Smooth muscle cell (in vitro differentiated cells): ENCODE measurements around the gene FIZ1. TPM values are rescaled to one million over a fixed set of nuclear protein-coding genes. Genes with fewer than 3 reads are reported as not detected.

Experiments
- DNase-seq: peaks from one replicate; lab custom pipeline; 2025; ENCODE audit not compliant: unreplicated experiment; lab: John Stamatoyannopoulos, UW
- H2AFZ ChIP-seq: fragments of 200-600 bp; sonication (generic); 2 replicates; pipeline ENCODE4 v1.6.0; 2016; ENCODE audit warnings: antibody characterized with exemption, low read depth, mild to moderate bottlenecking
- H3F3A ChIP-seq: fragments of 200-600 bp; sonication (generic); 2 replicates; pipeline ENCODE4 v1.6.0; 2017; ENCODE audit warnings: antibody characterized with exemption, low read depth
- H3K27ac ChIP-seq: fragments of 200-600 bp; sonication (generic); 2 replicates; pipeline ENCODE4 v1.5.1; 2016; ENCODE audit warnings: low read depth, mild to moderate bottlenecking
- H3K27me3 ChIP-seq: fragments of 200-600 bp; sonication (generic); 2 replicates; pipeline ENCODE4 v1.6.1; 2016; ENCODE audit warnings: low read depth, mild to moderate bottlenecking
- H3K36me3 ChIP-seq: fragments of 200-600 bp; sonication (generic); 2 replicates; pipeline ENCODE4 v1.5.1; 2016; ENCODE audit warnings: low read depth
- H3K4me1 ChIP-seq: fragments of 200-600 bp; sonication (generic); 2 replicates; pipeline ENCODE4 v1.5.1; 2016; ENCODE audit warnings: low read depth
- H3K4me2 ChIP-seq: fragments of 200-600 bp; sonication (generic); 2 replicates; pipeline ENCODE4 v1.6.0; 2016; ENCODE audit warnings: mild to moderate bottlenecking
- H3K4me3 ChIP-seq: fragments of 200-600 bp; sonication (generic); 2 replicates; pipeline ENCODE4 v1.5.1; 2016; ENCODE audit warnings: mild to moderate bottlenecking
- H3K79me2 ChIP-seq: fragments of 200-600 bp; sonication (generic); 2 replicates; pipeline ENCODE4 v1.6.0; 2016; ENCODE audit warnings: low read depth, mild to moderate bottlenecking
- H3K9ac ChIP-seq: fragments of 200-600 bp; sonication (generic); 2 replicates; pipeline ENCODE4 v1.6.0; 2016; ENCODE audit warnings: low read depth
- H3K9me3 ChIP-seq: fragments of 200-600 bp; sonication (generic); replicated peaks from 2 replicates; pipeline ENCODE4 v1.5.1; 2016; ENCODE audit warnings: low read depth
- H4K20me1 ChIP-seq: fragments of 200-600 bp; sonication (generic); 2 replicates; pipeline ENCODE4 v1.6.0; 2016; ENCODE audit warnings: low read depth
- WGBS: methylation state at CpG from one replicate; pipeline ENCODE4 v1.1.7; 2016; ENCODE audit warnings: low lambda C conversion rate; 5-methylcytosine and 5-hydroxymethylcytosine counted together
- polyA plus RNA-seq: library from polyadenylated mRNA; unstranded; fragments of >200 nt; fragmentation: Nextera tagmentation; extraction: Ambion mirVana; gene quantifications from 2 replicates; pipeline ENCODE4 v1.2.1, GENCODE V29; 2016
- total RNA-seq: library from RNA; depleted of rRNA; stranded (reverse); fragments of >200 nt; gene quantifications from 2 replicates; pipeline ENCODE4 v1.2.3, GENCODE V29; 2014
- TF ChIP-seq, protein P1 (sequence below): fragments of 200-600 bp; sonication (generic); IDR thresholded peaks from 2 replicates; pipeline ENCODE4 v1.5.1; 2017; ENCODE audit warnings: borderline replicate concordance, mild to moderate bottlenecking, antibody characterized with exemption; ENCODE audit not compliant: insufficient read depth, poor library complexity, severe bottlenecking

FIZ1 gene
- total and polyA plus RNA-seq, 2 experiments from 2014 or later, result 10.4 to 17.7 TPM

DNA sequence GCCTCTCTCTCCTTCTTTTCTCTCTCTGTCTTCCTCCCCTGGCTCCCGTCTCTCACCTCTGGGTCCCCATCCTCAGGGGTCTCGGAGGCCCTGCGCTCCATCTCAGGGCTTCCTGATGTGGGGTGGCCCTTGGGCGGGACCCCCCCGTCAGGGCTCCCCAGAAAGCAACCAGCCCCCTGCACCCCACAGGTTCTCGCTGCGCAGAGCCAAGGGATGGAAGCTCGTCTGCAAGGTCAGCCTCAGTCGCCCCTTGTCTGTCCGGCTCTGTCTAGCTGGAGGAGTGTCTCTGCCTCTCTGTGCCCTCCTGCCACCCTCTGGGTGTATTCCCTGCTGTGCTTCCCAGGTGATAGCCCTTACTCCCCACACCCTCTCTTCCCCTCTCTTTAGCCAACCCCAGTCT is 53.9 kb downstream of the FIZ1 start, which contains the start of gene SBK3:
TSS of gene SBK3 (minus strand) at position 101 of the 400 bp plus-strand sequence. CDS start at position 101, 0 bp downstream.
- WGBS, result 97% methylated on average over 9 of the region's 10 CpGs
- Histone ChIP-seq H3F3A (no peaks in the 10 kb centered on the region), H3K4me3 (no peak within 1 kb of the TSS), H3K9me3 (no peaks in the 10 kb centered on the region), H3K27ac (no peak within 1 kb of the TSS), H4K20me1 (no peaks in the 10 kb centered on the region), H3K9ac (no peak within 1 kb of the TSS), H3K27me3 (no peaks in the 10 kb centered on the region), H3K36me3 (no peaks in the 10 kb centered on the region), H2AFZ (no peak within 1 kb of the TSS), H3K4me2 (no peak within 1 kb of the TSS), H3K4me1 (peaks cover 24% of the 10 kb centered on the region), H3K79me2 (no peaks in the 10 kb centered on the region)
- TF ChIP-seq, protein P1, sequence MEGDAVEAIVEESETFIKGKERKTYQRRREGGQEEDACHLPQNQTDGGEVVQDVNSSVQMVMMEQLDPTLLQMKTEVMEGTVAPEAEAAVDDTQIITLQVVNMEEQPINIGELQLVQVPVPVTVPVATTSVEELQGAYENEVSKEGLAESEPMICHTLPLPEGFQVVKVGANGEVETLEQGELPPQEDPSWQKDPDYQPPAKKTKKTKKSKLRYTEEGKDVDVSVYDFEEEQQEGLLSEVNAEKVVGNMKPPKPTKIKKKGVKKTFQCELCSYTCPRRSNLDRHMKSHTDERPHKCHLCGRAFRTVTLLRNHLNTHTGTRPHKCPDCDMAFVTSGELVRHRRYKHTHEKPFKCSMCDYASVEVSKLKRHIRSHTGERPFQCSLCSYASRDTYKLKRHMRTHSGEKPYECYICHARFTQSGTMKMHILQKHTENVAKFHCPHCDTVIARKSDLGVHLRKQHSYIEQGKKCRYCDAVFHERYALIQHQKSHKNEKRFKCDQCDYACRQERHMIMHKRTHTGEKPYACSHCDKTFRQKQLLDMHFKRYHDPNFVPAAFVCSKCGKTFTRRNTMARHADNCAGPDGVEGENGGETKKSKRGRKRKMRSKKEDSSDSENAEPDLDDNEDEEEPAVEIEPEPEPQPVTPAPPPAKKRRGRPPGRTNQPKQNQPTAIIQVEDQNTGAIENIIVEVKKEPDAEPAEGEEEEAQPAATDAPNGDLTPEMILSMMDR, result no peak
- DNase-seq, result no peak

DNA sequence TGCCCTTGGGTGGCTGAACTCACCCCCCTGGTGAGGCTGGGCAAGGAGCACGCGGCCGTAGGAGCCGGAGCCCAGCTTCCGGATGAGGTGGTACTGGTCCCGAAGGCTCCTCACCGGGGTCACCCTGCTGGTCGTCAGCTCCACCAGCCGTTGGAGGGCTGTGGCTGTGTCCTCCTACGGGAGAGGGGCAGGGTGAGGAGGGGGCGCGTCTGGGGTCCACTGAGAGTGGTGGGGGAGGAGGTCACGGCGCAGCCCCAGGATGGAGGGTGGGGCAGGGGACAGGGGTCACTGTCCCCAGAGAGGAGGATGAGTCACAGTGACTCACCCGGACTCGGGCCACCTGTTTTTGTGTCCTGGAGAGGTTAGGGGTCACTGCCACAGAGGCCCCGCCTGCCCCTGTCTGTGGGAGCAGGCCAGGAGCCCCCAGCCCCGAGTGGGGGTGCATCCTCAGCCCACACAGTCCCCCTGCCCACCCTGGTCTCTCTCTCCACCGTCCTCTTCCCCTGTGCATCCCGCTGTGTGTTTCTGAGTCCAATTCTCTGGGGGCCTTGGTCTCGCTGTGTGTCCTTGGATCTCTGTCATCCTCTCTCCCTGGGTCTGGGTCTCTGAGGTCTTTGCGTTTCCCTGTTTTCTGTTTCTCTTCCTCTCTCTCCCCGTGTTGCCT is 54.4 kb downstream of the FIZ1 start:
- H3K27ac ChIP-seq, result no peak overlapping the region
- no peak for DNase-seq
- H3K27me3 ChIP-seq, result no peaks in the 10 kb centered on the region
- no peaks in the 10 kb centered on the region for H3F3A ChIP-seq
- no peaks in the 10 kb centered on the region for H3K79me2 ChIP-seq
- TF ChIP-seq, protein P1, result no peak
- H3K4me1 ChIP-seq, result peaks cover 19% of the 10 kb centered on the region
- no peak overlapping the region for H2AFZ ChIP-seq
- no peaks in the 10 kb centered on the region for H3K36me3 ChIP-seq
- no peak overlapping the region for H3K4me2 ChIP-seq
- no peaks in the 10 kb centered on the region for H3K9me3 ChIP-seq
- WGBS, result 81% methylated on average over 14 of the region's 23 CpGs
- no peaks in the 10 kb centered on the region for H4K20me1 ChIP-seq
- no peak overlapping the region for H3K4me3 ChIP-seq
- no peak overlapping the region for H3K9ac ChIP-seq

DNA sequence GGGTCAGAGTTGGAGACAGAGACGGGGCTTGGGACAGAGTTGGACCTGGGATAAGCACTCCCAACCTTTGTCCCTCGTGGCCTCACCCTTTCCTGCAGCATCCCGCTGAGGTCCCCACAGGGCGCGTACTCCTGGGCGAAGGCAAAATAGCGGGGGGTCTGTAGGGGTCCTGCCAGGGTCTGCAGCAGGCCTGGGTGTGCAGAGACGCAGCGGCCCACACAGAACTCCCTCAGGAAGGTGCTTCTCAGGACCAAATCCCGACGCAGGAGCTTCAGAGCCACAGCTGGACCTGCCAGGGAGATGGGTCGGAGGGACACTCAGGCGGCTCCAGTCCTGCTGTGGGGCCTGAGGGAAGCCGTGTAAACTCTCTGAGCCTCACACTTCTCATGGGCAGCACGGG is 55.3 kb downstream of the FIZ1 start:
- Histone ChIP-seq H3K9ac (no peak overlapping the region), H3K9me3 (no peaks in the 10 kb centered on the region), H3K27ac (no peak overlapping the region), H3K4me3 (no peak overlapping the region), H3K79me2 (no peaks in the 10 kb centered on the region), H3K4me2 (no peak overlapping the region), H3K36me3 (no peaks in the 10 kb centered on the region), H3F3A (no peaks in the 10 kb centered on the region), H2AFZ (no peak overlapping the region), H3K27me3 (no peaks in the 10 kb centered on the region), H4K20me1 (no peaks in the 10 kb centered on the region), H3K4me1 (peaks cover 10% of the 10 kb centered on the region)
- TF ChIP-seq, protein P1, result no peak
- DNase-seq, result no peak
- WGBS, result 87% methylated on average over 14 of the region's 15 CpGs

DNA sequence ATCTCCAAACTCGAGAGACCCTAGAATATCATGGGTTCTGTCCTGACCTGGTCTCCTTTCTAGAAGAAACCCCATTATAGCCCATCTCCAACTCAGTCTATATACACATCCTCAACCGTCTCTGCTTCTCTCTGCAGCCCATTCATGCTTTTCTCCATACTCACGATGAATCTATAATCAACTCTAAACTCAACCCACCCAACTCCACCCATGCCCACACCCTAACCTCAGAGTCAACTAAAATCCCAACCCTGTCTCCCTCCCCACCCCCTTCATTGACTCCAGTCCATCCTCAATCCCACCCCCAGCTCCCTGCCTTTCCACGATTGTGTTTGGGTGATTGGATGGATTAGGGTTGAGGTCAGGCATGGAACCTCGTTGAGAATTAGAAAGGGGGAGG is 55.8 kb downstream of the FIZ1 start:
- Histone ChIP-seq H3K27ac (no peak overlapping the region), H3F3A (no peaks in the 10 kb centered on the region), H3K27me3 (no peaks in the 10 kb centered on the region), H4K20me1 (no peaks in the 10 kb centered on the region), H3K4me1 (peaks cover 9% of the 10 kb centered on the region), H3K9me3 (no peaks in the 10 kb centered on the region), H3K4me2 (no peak overlapping the region), H3K79me2 (no peaks in the 10 kb centered on the region), H2AFZ (no peak overlapping the region), H3K4me3 (no peak overlapping the region), H3K9ac (no peak overlapping the region), H3K36me3 (no peaks in the 10 kb centered on the region)
- TF ChIP-seq, protein P1, result no peak
- 78% methylated on average over 5 of the region's 5 CpGs for WGBS
- DNase-seq, result no peak
